Sigmoid colon (tissue), 7 donors: ENCODE data around the gene RUSF1. TPM values are rescaled to one million over a fixed set of nuclear protein-coding genes. Genes with fewer than 3 reads are reported as not detected.

Source experiments
- DNase-seq: peaks from one replicate; pipeline ENCODE4 v3.0.0-alpha.2; 2019
- H3K27ac ChIP-seq, 4 donors: fragments of 200-600 bp; sonication (generic); one replicate each; pipeline ENCODE4 v1.5.1; 2016 to 2019; ENCODE audit warnings: mild to moderate bottlenecking in 1 of 4
- H3K27me3 ChIP-seq, 3 donors: fragments of 200-600 bp; sonication (generic); one replicate each; pipeline ENCODE4 v1.5.1; 2019; ENCODE audit warnings: mild to moderate bottlenecking in 1 of 3
- H3K36me3 ChIP-seq, 4 donors: fragments of 200-600 bp; sonication (generic); one replicate each; pipeline ENCODE4 v1.5.1; 2016 to 2019
- H3K4me1 ChIP-seq, 4 donors: fragments of 200-600 bp; sonication (generic); one replicate each; pipeline ENCODE4 v1.5.1; 2017 to 2019
- H3K4me3 ChIP-seq, 4 donors: fragments of 200-600 bp; sonication (generic); one replicate each; pipeline ENCODE4 v1.5.1; 2017 to 2019; ENCODE audit warnings: mild to moderate bottlenecking in 2 of 4, moderate library complexity in 1 of 4
- H3K9me3 ChIP-seq, 4 donors: fragments of 200-600 bp in 3 of 4; sonication (generic) in 3 of 4; one replicate each; pipeline versions ENCODE4 v1.5.1 to v1.6.1; 2013 to 2019
- CTCF ChIP-seq, 4 experiments: fragments of 450-650 bp in 3 of 4; fragments of 200-600 bp in 1 of 4; IDR thresholded peaks; one replicate each; pipeline ENCODE4 v1.5.1; 2016 to 2019; ENCODE audit warnings: antibody characterized with exemption in 4 of 4, mild to moderate bottlenecking in 3 of 4, moderate library complexity in 2 of 4
- EP300 ChIP-seq, 4 donors: sonication (generic); formaldehyde crosslinking; IDR thresholded peaks; one replicate each; pipeline ENCODE4 v1.6.1; 2017; ENCODE audit warnings: antibody characterized with exemption in 4 of 4
- POLR2A ChIP-seq, 2 donors: fragments of 450-650 bp; IDR thresholded peaks; one replicate each; pipeline ENCODE4 v1.6.1; 2016; ENCODE audit warnings: antibody characterized with exemption in 2 of 2, mild to moderate bottlenecking in 2 of 2, moderate library complexity in 2 of 2
- POLR2AphosphoS5 ChIP-seq, 4 donors: sonication (generic); formaldehyde crosslinking; IDR thresholded peaks; one replicate each; pipeline ENCODE4 v1.6.1; 2017; ENCODE audit warnings: antibody characterized with exemption in 4 of 4
- whole genome bisulfite sequencing, 2 donors: extraction: QIAGEN DNeasy Blood & Tissue Kit; methylation state at CpG; one replicate each; pipeline ENCODE4 v1.1.7; 2013; 5-methylcytosine and 5-hydroxymethylcytosine counted together
- intact Hi-C: fragments of 100-400 bp; cut with DNase I; formaldehyde crosslinking; loops from one replicate; pipeline ENCODE4 v1.15.1; 2023
- polyA plus RNA-seq, 3 donors: library from polyadenylated mRNA; stranded (reverse); fragments of 200-250 nt; gene quantifications; one replicate each; pipeline ENCODE4 v1.2.3, GENCODE V29; 2013
- total RNA-seq, 4 donors: library from RNA; depleted of rRNA; stranded (reverse); fragments of >200 nt; gene quantifications; one replicate each; pipeline ENCODE4 v1.1.0, GENCODE V29; 2016
- donor health status: healthy with polysubstance abuse.
- donor health status: Bipolar disorder and iron deficiency.
- donor health status: healthy.

Gene RUSF1
- total and polyA plus RNA-seq, 7 donors: 7.9 to 67.0 (median 36.5) TPM

GRCh38 chr16:31519759-31520431 lies 11.7 kb upstream of the RUSF1 start:
- intact Hi-C loops: no loop called here
- H3K27me3 ChIP-seq: no peaks in the 10 kb centered on the region

GRCh38 chr16:31517800-31518402 lies 9.7 kb upstream of the RUSF1 start:
- intact Hi-C loops: no loop called here
- 80 to 81% methylated on average over 4 of the region's 4 CpGs for WGBS, 2 donors
- no peaks in the 10 kb centered on the region for H3K9me3 ChIP-seq
- no peaks in the 10 kb centered on the region for H3K36me3 ChIP-seq
- no peaks in the 10 kb centered on the region for H3K4me1 ChIP-seq
- DNase-seq: no peak
- no peak overlapping the region for H3K4me3 ChIP-seq
- H3K27me3 ChIP-seq: no peaks in the 10 kb centered on the region
- H3K27ac ChIP-seq: no peak overlapping the region
- TF ChIP-seq POLR2AphosphoS5 (IDR thresholded peaks at IDR 0.05): no peak
- no peak for TF ChIP-seq EP300 (IDR thresholded peaks at IDR 0.05)
- TF ChIP-seq CTCF (IDR thresholded peaks at IDR 0.05): no peak

More at GRCh38 chr16:31519759-31520431, 11.7 kb upstream of the RUSF1 start:
- Histone ChIP-seq H3K4me3 (no peak overlapping the region), H3K27ac (no peak overlapping the region), H3K36me3 (no peaks in the 10 kb centered on the region), H3K4me1 (no peaks in the 10 kb centered on the region), H3K9me3 (no peaks in the 10 kb centered on the region)
- no peak for DNase-seq
- WGBS, 2 donors: 71 to 82% methylated on average over 2 of the region's 2 CpGs
- no peak for TF ChIP-seq POLR2A (IDR thresholded peaks at IDR 0.05)
- TF ChIP-seq EP300 (IDR thresholded peaks at IDR 0.05): no peak
- no peak for TF ChIP-seq CTCF (IDR thresholded peaks at IDR 0.05)
- no peak for TF ChIP-seq POLR2AphosphoS5 (IDR thresholded peaks at IDR 0.05)

- H3K4me3 ChIP-seq: no peak overlapping the region
- no peaks in the 10 kb centered on the region for H3K9me3 ChIP-seq
- H3K36me3 ChIP-seq: no peaks in the 10 kb centered on the region
- intact Hi-C loops: no loop called here
- no peaks in the 10 kb centered on the region for H3K27me3 ChIP-seq
- no peak for TF ChIP-seq POLR2AphosphoS5 (IDR thresholded peaks at IDR 0.05)
- TF ChIP-seq CTCF (IDR thresholded peaks at IDR 0.05): no peak
- TF ChIP-seq POLR2A (IDR thresholded peaks at IDR 0.05): no peak
- TF ChIP-seq EP300 (IDR thresholded peaks at IDR 0.05): no peak
- no peak overlapping the region for H3K27ac ChIP-seq
- peaks cover 0 to 14% (median 11%) of the 10 kb centered on the region in 4 donors for H3K4me1 ChIP-seq
- DNase-seq: no peak
Observed at GRCh38 chr16:31513884-31514283, 5.7 kb upstream of the RUSF1 start.

- Histone ChIP-seq H3K27me3 (no peaks in the 10 kb centered on the region), H3K4me3 (no peak overlapping the region), H3K9me3 (no peaks in the 10 kb centered on the region), H3K27ac (no peak overlapping the region), H3K4me1 (peaks cover 0 to 14% (median 11%) of the 10 kb centered on the region in 4 donors), H3K36me3 (no peaks in the 10 kb centered on the region)
- 71 to 79% methylated on average over 6 of the region's 6 CpGs for WGBS, 2 donors
- intact Hi-C loops: no loop called here
- no peak for TF ChIP-seq CTCF (IDR thresholded peaks at IDR 0.05)
- no peak for TF ChIP-seq POLR2A (IDR thresholded peaks at IDR 0.05)
- TF ChIP-seq POLR2AphosphoS5 (IDR thresholded peaks at IDR 0.05): no peak
- TF ChIP-seq EP300 (IDR thresholded peaks at IDR 0.05): no peak
- DNase-seq: no peak
Observed at GRCh38 chr16:31513126-31513525, 4.9 kb upstream of the RUSF1 start.
